GM12801 (cell line): Measurements from ENCODE around the gene DOCK8.

Source experiments
- CTCF ChIP-seq: IDR thresholded peaks from one replicate; pipeline ENCODE4 v1.5.1; 2011; ENCODE audit warnings: control low read depth; ENCODE audit not compliant: insufficient read length; ENCODE audit errors: extremely low read depth

DOCK8 gene

DNA sequence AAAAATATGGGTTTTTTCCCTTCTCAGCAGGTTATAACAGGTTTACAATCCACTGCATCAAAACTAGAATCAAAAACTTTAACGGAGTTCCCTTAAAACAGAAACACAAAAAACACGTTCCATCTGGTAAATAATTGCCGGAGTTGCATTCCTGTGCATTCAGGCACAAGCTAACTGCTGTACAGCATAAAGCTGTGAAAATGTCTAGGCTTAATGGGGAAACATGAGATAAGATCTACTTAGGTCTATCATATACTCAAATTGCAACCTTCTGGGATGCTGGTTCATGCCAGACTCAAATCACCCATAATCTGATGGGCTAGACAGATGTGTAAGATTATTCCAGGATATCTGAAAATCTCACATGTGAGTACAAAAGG is 265.3 kb downstream of the DOCK8 start:
- no peak for TF ChIP-seq CTCF

- no peak for TF ChIP-seq CTCF
Measured at GRCh38 chr9:482739-483138, 268.1 kb downstream of the DOCK8 start.

GRCh38 chr9:486156-486555 is 271.5 kb downstream of the DOCK8 start:
- no peak for TF ChIP-seq CTCF

- no peak for TF ChIP-seq CTCF
Measured at GRCh38 chr9:487429-487828, 272.8 kb downstream of the DOCK8 start.

GRCh38 chr9:488448-488847 is 273.8 kb downstream of the DOCK8 start:
- TF ChIP-seq CTCF = no peak

DNA sequence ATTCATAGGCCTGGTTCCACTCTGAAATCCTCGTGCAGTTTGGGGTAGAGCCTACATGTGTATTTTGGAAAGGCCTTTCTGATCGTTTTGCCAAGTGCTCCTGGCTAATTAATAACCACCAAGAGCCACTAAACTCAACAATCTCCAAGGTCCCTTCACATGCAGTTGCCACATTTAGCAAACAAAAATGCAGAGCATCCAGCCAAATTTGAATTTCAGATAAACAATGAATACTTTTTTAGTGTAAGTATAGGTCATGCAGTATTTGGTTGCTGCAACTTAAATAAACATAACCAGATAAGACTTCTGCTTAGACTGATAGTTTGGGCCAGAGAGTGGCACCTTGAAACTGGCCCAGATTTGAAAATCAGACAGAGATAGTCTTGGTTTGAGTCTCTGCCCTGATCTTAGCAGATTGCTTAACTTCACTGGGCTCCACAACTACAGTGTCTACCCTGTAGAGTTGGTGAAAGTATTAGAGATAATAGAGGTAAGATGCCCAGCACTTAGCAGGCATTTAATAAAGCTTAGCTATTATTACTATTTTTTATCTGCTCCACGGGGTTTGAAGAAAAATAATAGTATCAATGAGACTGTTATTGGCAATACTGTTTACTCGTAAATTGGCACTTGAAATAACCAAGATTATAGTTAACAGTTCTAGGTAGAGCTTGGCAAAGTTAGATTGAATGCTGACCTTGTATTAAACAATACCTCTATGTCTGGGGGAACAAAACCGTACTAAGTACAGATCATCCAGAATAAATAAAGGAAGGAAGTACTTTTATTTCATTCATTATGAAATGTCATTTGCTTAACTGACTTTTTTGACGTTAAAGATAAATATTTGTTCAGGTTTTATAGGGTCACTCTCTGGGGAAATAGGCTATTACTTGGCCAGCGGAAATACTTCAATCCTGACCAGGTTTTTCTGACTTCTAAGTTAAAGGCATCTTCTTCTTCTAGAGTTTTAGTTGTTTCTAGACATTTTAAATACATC is 274.8 kb downstream of the DOCK8 start:
- TF ChIP-seq CTCF = no peak

- no peak for TF ChIP-seq CTCF
Measured at GRCh38 chr9:494764-495163, 280.1 kb downstream of the DOCK8 start.
